Activated CD8-positive, alpha-beta memory T cell treated with anti-CD3 and anti-CD28 coated beads, Interleukin-2, amount 50 U/mL, for 4 hours (primary cell): ENCODE measurements around the gene MAP4.
"Not testable (repeated sequence)": the region's sequence is repeated elsewhere in the genome, so short reads cannot be mapped to it uniquely, and the experiment has no call there.

ENCODE experiments used
- DNase-seq: peaks from one replicate; pipeline ENCODE4 v3.0.0-alpha.2; 2020

MAP4 gene

GRCh38 chr3:47892286-47893040, 123.8 kb downstream of the MAP4 start:
- no peak for DNase-seq

GRCh38 chr3:47891613-47892005, 124.6 kb downstream of the MAP4 start:
- no peak for DNase-seq

DNA sequence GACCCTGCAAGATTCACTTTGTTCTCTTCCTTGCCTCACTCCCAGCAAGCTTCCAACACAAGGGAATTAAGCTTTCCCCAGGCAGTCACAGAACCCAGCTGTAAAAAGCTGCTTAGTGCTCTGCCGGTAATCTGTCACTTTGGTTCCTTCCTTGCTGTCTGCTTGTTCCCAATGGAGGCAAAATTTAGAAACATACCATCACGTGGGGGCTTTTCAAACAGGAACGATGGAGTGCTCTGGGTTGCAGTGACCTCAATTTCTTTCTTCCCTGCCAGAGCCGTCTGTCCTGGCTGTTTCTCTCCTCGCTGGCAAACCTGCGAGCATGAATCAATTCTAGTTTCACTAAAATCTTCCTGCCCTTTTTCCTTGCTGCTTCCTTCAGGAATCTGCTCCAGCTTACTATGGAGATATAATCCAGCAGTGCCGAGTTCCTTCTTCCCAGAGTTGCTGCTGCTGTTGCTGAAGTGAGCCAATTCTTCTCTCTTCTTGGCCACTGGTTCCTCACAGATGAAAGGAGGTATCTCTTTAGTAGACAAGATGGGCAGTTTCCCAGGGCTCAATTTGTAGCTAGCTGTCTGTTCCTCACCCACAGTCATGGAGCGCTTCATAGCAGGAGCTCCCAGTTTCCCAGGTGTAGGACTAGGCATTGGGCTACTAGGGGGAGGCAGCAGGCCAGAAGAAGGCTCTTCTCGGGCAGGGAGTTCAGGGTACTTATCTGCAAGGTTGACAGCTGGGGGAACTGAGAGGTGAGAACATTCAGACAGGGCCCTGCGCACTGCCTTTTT, 125.2 kb downstream of the MAP4 start:
- DNase-seq, result no peak

GRCh38 chr3:47890126-47890827, 125.9 kb downstream of the MAP4 start:
- no peak for DNase-seq

DNA sequence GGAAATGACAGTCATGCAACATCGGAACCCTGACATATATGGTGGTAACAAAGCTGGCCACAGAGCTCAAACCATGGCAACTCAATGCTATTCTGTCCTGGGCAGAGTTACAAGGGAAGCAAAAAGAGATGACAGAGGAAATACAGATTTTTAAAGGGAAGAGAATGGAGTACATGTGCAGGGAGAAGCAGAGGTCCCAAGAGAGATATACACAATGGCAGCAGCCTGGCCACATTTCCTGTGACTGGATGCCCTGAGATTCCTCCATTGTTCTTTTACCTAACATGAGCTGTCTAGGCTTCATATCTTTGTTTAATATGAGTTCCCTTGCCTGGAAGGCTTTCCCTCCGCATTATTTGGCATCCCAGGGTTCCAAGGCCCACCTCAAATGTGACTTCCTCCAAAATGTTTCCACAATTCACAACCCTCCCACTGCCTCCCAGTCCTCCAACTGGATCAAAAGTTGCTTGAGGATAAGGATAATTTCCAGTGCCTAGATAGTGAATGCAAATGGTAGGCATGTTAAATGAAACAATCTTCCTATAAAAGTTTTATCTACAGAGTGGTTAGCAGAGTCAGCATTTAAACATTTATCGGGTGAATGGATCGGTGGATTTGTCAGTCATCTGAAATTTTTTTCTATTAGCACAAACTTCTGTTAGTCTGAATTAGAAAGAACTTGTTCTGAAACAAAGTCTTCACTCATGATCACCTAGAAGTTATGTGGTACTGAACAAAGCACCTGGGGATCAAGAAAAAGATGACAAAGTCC, 127.0 kb downstream of the MAP4 start:
- DNase-seq, result no peak

- DNase-seq, result not testable (repeated sequence)
Measured at GRCh38 chr3:47887991-47888390, 128.2 kb downstream of the MAP4 start.

DNA sequence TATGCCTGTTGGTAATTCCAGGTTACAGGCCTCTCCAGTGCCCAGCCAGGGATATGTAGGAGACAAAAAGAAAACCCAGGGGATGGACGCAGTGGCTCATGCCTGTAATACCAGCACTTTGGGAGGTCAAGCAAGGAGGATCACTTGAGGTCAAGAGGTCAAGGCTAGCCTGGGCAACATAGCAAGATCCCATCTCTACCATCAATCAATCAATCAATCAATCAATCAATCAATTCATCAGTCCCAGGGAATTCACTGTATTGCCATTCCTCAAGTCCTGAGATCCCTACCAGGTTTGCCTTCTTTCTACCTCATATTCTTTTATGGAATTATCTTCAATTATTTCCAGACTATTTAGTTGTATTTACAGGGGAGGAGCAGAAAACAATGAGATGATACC, 131.0 kb downstream of the MAP4 start:
- DNase-seq, result no peak

DNA sequence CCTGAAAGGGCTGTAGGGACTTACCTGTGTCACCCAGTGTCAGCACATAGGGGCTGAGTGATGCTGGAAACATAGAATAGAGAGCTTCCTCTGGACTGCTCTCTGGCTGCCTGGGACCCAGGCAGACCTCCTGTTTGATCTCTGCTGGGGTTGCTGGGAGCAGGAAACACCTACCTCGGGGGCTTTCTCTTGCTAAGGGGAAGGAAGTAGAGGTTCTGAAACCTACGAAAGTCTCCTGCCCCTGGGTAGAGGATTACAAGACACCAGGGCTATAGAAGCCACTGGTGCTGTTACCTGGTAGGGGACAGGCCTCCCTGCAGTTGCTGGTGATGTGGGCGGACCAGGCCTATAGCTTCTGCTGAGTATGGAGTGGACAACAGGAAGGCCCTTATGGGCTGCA, 131.6 kb downstream of the MAP4 start:
- DNase-seq, result no peak

DNA sequence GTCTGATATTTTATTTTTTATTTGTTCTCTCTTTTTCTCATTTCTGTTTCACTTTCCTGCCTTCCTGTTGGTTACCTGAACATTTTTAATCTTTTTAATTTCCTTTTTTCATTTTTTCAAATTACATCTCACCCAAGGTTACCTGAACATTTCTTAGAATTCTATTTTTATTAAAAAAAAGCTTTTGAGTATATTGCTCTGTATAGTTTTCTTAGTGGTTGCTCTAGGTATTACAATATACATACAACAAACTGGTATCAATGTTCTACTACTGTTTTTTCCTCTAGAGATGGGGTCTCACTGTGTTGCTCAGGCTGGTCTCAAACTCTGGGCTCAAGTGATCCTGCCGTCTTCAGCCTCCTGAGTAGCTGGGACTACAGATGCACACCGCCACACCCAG, 133.9 kb downstream of the MAP4 start:
- no peak for DNase-seq

DNA sequence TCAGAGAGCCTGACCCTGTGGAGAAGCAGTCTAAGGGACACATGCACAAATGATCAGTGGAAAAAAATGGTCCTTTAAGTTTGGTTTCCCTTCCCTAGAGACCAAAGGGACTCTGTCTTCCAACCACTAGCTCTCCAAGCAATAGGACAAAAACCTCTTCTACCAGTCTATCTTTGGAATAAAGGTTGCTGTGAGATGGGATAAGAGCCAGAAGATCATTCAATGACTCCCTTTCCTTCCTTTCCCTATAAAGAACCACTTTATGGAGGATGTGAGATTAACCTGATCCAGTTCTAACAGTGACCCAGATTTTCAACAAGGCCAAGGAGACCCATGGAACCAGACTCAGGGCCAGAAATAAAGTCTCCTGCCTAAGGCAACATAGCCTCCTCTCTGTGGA, 138.5 kb downstream of the MAP4 start:
- DNase-seq, result no peak

GRCh38 chr3:47877290-47877689, 138.9 kb downstream of the MAP4 start:
- no peak for DNase-seq

- no peak for DNase-seq
Measured at GRCh38 chr3:47874913-47875312, 141.3 kb downstream of the MAP4 start.

GRCh38 chr3:47874438-47874837, 141.8 kb downstream of the MAP4 start:
- no peak for DNase-seq

DNA sequence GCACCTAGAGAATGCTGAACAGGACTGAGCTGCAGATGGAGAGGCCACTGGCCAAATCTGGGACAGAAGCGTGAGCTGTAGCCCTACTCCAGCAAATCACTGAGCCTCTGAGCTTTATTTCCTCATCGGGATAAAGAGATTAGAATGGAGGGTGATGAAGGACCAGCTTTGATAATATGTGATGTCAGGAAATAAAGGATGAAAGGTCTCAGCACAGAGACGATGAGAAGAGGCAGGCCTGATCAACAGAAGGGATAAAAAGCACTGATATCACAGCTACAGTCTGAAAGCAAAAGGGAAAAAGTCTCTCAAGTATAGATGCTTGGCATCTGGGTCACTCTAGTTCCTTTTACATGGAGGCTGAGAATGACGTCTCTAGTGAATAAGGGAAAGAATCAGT, 143.3 kb downstream of the MAP4 start:
- DNase-seq, result no peak

GRCh38 chr3:47871389-47871788, 144.8 kb downstream of the MAP4 start:
- DNase-seq, result no peak

GRCh38 chr3:47870702-47871260, 145.4 kb downstream of the MAP4 start:
- DNase-seq, result no peak

GRCh38 chr3:47870156-47870555, 146.1 kb downstream of the MAP4 start:
- no peak for DNase-seq

DNA sequence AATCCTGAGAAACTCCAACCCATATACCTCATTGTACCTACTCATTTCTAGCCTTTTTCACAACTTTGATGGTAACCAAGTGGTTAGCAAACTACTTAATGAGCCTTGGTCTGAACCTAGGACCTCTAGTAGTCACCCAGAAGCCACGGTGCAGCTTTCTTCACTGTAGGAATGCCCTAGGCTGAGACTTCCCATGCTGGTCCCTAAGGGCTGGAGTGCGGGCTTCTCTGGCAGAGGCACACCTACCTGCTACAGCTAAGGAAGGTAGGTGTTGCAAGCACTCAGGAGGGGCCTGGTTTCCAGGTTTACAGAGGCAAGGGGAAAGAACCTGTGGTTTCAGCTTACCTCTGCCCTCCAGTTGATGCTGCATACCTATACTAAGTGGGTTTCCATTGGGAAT, 147.9 kb downstream of the MAP4 start:
- no peak for DNase-seq

- DNase-seq, result no peak
Measured at GRCh38 chr3:47867451-47868044, 148.7 kb downstream of the MAP4 start.

- DNase-seq, result no peak
Measured at GRCh38 chr3:47865192-47865591, 151.0 kb downstream of the MAP4 start.

GRCh38 chr3:47863391-47864128, 152.7 kb downstream of the MAP4 start:
- no peak for DNase-seq
